H1 (cell line): ENCODE results near the gene DPEP1. TPM values are rescaled to one million over a fixed set of nuclear protein-coding genes. Genes with fewer than 3 reads are reported as not detected.

Experiments
- CTCF ChIA-PET: fragments of 300-600 bp; sonication (Branson Sonifier 250); formaldehyde crosslinking; loops from one replicate; lab custom pipeline; 2021; ENCODE audit not compliant: partially characterized antibody; lab: Charles Lee
- POLR2A ChIA-PET: fragments of 300-600 bp; sonication (Branson Sonifier 250); formaldehyde crosslinking; loops from one replicate; lab custom pipeline; 2021; ENCODE audit warnings: inconsistent platforms; ENCODE audit not compliant: partially characterized antibody; lab: Charles Lee
- DNase-seq, 2 experiments: peaks; one replicate each; pipeline versions ENCODE4 v3.0.0 to v3.0.0-alpha.2; 2010 to 2022; ENCODE audit warnings: low spot score in 2 of 2, low read depth in 1 of 2, mixed read lengths in 1 of 2
- FAIRE-seq: peaks from 2 replicates; lab custom pipeline; 2011; peaks lifted over from hg19 to GRCh38; lab: Jason Lieb, UNC
- H2AFZ ChIP-seq: 2 replicates; pipeline ENCODE4 v1.8.1; 2012; ENCODE audit warnings: low read length, inconsistent platforms
- H2AK5ac ChIP-seq: 2 replicates; pipeline ENCODE4 v1.6.1; 2013; ENCODE audit warnings: low read depth, low read length
- H2BK120ac ChIP-seq: replicated peaks from 2 replicates; pipeline ENCODE3; 2013; ENCODE audit warnings: low read depth, low read length, inconsistent platforms
- H2BK12ac ChIP-seq: 2 replicates; pipeline ENCODE4 v1.6.1; 2013; ENCODE audit warnings: low read depth, low read length
- H2BK15ac ChIP-seq: 2 replicates; pipeline ENCODE4 v1.6.1; 2013; ENCODE audit warnings: low read length
- H2BK20ac ChIP-seq: 2 replicates; pipeline ENCODE4 v1.6.1; 2013; ENCODE audit warnings: low read length
- H2BK5ac ChIP-seq: 2 replicates; pipeline ENCODE4 v1.6.1; 2013; ENCODE audit warnings: low read depth, low read length
- H3K14ac ChIP-seq: 2 replicates; pipeline ENCODE4 v1.6.1; 2013; ENCODE audit warnings: inconsistent platforms; ENCODE audit not compliant: insufficient read length
- H3K18ac ChIP-seq: 2 replicates; pipeline ENCODE4 v1.6.1; 2013; ENCODE audit warnings: low read length; ENCODE audit errors: extremely low read depth
- H3K23ac ChIP-seq: 2 replicates; pipeline ENCODE4 v1.6.1; 2013; ENCODE audit warnings: inconsistent platforms; ENCODE audit not compliant: insufficient read length
- H3K23me2 ChIP-seq: 2 replicates; pipeline ENCODE4 v1.6.1; 2013; ENCODE audit warnings: low read depth, low read length
- H3K27ac ChIP-seq: 2 replicates; pipeline ENCODE4 v1.6.1; 2011; ENCODE audit warnings: low read depth, low read length, inconsistent platforms
- H3K27me3 ChIP-seq, 4 experiments: replicated peaks in 1 of 4; 1 replicate in 1 of 4; 2 replicates in 3 of 4; pipeline versions ENCODE4 v1.6.1 to v1.8.1; 2011 to 2013; ENCODE audit warnings: low read length in 3 of 4, mild to moderate bottlenecking in 3 of 4, inconsistent platforms in 2 of 4, mixed read lengths in 2 of 4, moderate library complexity in 1 of 4; ENCODE audit not compliant: control insufficient read depth in 3 of 4, insufficient read depth in 3 of 4; ENCODE audit errors: extremely low read depth in 1 of 4
- H3K36me3 ChIP-seq, 4 experiments: 2 replicates each; pipeline versions ENCODE4 v1.6.1 to v1.8.1; 2011 to 2013; ENCODE audit warnings: mild to moderate bottlenecking in 4 of 4, low read length in 3 of 4, moderate library complexity in 2 of 4, control low read depth in 1 of 4, inconsistent platforms in 1 of 4; ENCODE audit not compliant: insufficient read depth in 4 of 4, control insufficient read depth in 2 of 4
- H3K4ac ChIP-seq: replicated peaks from 2 replicates; pipeline ENCODE3; 2013; ENCODE audit warnings: low read length, low read depth, mixed read lengths, inconsistent platforms; ENCODE audit not compliant: insufficient read length
- H3K4me1 ChIP-seq, 4 experiments: replicated peaks in 1 of 4; 1 replicate in 1 of 4; 2 replicates in 3 of 4; pipeline versions ENCODE4 v1.6.1 to v1.8.1; 2011 to 2013; ENCODE audit warnings: low read length in 3 of 4, inconsistent platforms in 2 of 4, mixed read lengths in 1 of 4; ENCODE audit not compliant: insufficient read depth in 4 of 4, control insufficient read depth in 3 of 4
- H3K4me2 ChIP-seq, 2 experiments: 2 replicates each; pipeline versions ENCODE4 v1.6.1 to v1.8.1; 2011 to 2013; ENCODE audit warnings: low read depth in 2 of 2, low read length in 2 of 2, control low read depth in 1 of 2, inconsistent platforms in 1 of 2, mild to moderate bottlenecking in 1 of 2; ENCODE audit not compliant: insufficient read depth in 1 of 2
- H3K4me3 ChIP-seq, 4 experiments: fragments of 200-600, 300-600 bp in 1 of 4; sonication (generic), shearing (Covaris generic), sonication (Bioruptor Twin) in 1 of 4; 2 replicates each; pipeline versions ENCODE4 v1.5.1 to v1.8.1; 2011 to 2016; ENCODE audit warnings: low read length in 4 of 4, low read depth in 3 of 4, control low read depth in 2 of 4, inconsistent platforms in 2 of 4, mild to moderate bottlenecking in 2 of 4, mixed read lengths in 1 of 4, moderate library complexity in 1 of 4; ENCODE audit not compliant: insufficient read depth in 2 of 4; ENCODE audit errors: extremely low read depth in 1 of 4
- H3K56ac ChIP-seq: replicated peaks from 2 replicates; pipeline ENCODE3; 2013; ENCODE audit warnings: low read depth, mild to moderate bottlenecking, mixed read lengths, low read length, inconsistent platforms; ENCODE audit not compliant: insufficient read length
- H3K79me1 ChIP-seq: 2 replicates; pipeline ENCODE4 v1.6.1; 2013; ENCODE audit warnings: low read depth, low read length, control low read depth
- H3K79me2 ChIP-seq, 2 experiments: 2 replicates each; pipeline versions ENCODE4 v1.6.1 to v1.8.1; 2012 to 2013; ENCODE audit warnings: low read length in 2 of 2, mild to moderate bottlenecking in 2 of 2, inconsistent platforms in 1 of 2; ENCODE audit not compliant: insufficient read depth in 2 of 2, control insufficient read depth in 1 of 2
- H3K9ac ChIP-seq, 4 experiments: replicated peaks in 1 of 4; 1 replicate in 1 of 4; 2 replicates in 3 of 4; pipeline versions ENCODE4 v1.6.1 to v1.8.1; 2011 to 2013; ENCODE audit warnings: low read depth in 3 of 4, low read length in 3 of 4, control low read depth in 2 of 4, mild to moderate bottlenecking in 2 of 4, moderate library complexity in 2 of 4, inconsistent platforms in 1 of 4; ENCODE audit errors: extremely low read depth in 1 of 4
- H3K9me3 ChIP-seq, 2 experiments: 2 replicates each; pipeline versions ENCODE4 v1.6.1 to v1.8.1; 2012 to 2013; ENCODE audit warnings: mild to moderate bottlenecking in 2 of 2, moderate library complexity in 2 of 2, control low read depth in 1 of 2, inconsistent platforms in 1 of 2, low read depth in 1 of 2, low read length in 1 of 2, mixed read lengths in 1 of 2; ENCODE audit not compliant: insufficient read depth in 2 of 2
- H4K20me1 ChIP-seq, 2 experiments: replicated peaks in 1 of 2; 2 replicates each; pipeline versions ENCODE3 to v1.8.1; 2011 to 2013; ENCODE audit warnings: inconsistent platforms in 2 of 2, low read length in 2 of 2, mild to moderate bottlenecking in 1 of 2; ENCODE audit not compliant: insufficient read depth in 2 of 2, control insufficient read depth in 1 of 2
- H4K5ac ChIP-seq: 2 replicates; pipeline ENCODE4 v1.6.1; 2013; ENCODE audit warnings: low read length, low read depth, mixed read lengths, inconsistent platforms; ENCODE audit not compliant: insufficient read length
- H4K8ac ChIP-seq: 2 replicates; pipeline ENCODE4 v1.8.0; 2013; ENCODE audit warnings: mild to moderate bottlenecking, moderate library complexity, low read length, inconsistent platforms; ENCODE audit not compliant: insufficient read depth; ENCODE audit errors: extremely low read depth
- H4K91ac ChIP-seq: replicated peaks from 2 replicates; pipeline ENCODE3; 2013; ENCODE audit warnings: low read length, mixed read lengths, inconsistent platforms; ENCODE audit not compliant: insufficient read length
- ATF2 ChIP-seq: IDR thresholded peaks from 2 replicates; pipeline ENCODE4 v1.6.1; 2012; ENCODE audit warnings: low read length, inconsistent platforms
- ATF3 ChIP-seq: IDR thresholded peaks from 2 replicates; pipeline ENCODE4 v1.6.1; 2011; ENCODE audit warnings: low read depth, mild to moderate bottlenecking, low read length; ENCODE audit not compliant: insufficient read depth
- HDAC6 ChIP-seq: IDR thresholded peaks from one replicate; pipeline ENCODE4 v1.7.1; 2012; ENCODE audit warnings: low read depth, mild to moderate bottlenecking, inconsistent platforms, low read length, moderate library complexity
- JUND ChIP-seq: IDR thresholded peaks from 2 replicates; pipeline ENCODE4 v1.6.1; 2011; ENCODE audit warnings: mild to moderate bottlenecking, improper control_type of control experiment, low read length
- RBBP5 ChIP-seq: IDR thresholded peaks from 2 replicates; pipeline ENCODE4 v1.7.1; 2012; ENCODE audit warnings: low read depth, mild to moderate bottlenecking, inconsistent platforms, low read length, moderate library complexity, borderline replicate concordance
- YY1 ChIP-seq: IDR thresholded peaks from 2 replicates; pipeline ENCODE4 v1.6.1; 2011; ENCODE audit warnings: low read depth, mild to moderate bottlenecking, low read length
- WGBS, 2 experiments: shearing (Covaris generic) in 1 of 2; methylation state at CpG; one replicate each; pipeline versions ENCODE4 v1.1.6 to v1.1.7; 2013 to 2015; ENCODE audit warnings: low lambda C conversion rate in 2 of 2, mixed read lengths in 2 of 2, inconsistent platforms in 1 of 2, low coverage in 1 of 2, missing lambda C conversion rate in 1 of 2; ENCODE audit not compliant: insufficient replicate concordance in 2 of 2, insufficient coverage in 1 of 2, insufficient read length in 1 of 2; ENCODE audit errors: extremely low coverage in 1 of 2, missing lambda C conversion rate in 1 of 2; 5-methylcytosine and 5-hydroxymethylcytosine counted together
- polyA plus RNA-seq, 7 experiments: library from polyadenylated mRNA; depleted of rRNA in 3 of 7; stranded (reverse) in 5 of 7; unstranded in 2 of 7; fragments of >200 nt in 5 of 7; fragments of 200-250 nt in 2 of 7; gene quantifications; 1 replicate in 5 of 7; 2 replicates in 1 of 7; 4 replicates in 1 of 7; pipeline versions ENCODE4 v1.2.1 to v1.2.3, GENCODE V29; 2011 to 2013; ENCODE audit warnings: missing spikeins in 2 of 7, mixed read lengths in 2 of 7
- total RNA-seq: library from RNA; stranded (reverse); fragmentation: NEBNext Ultra II Directional; extraction: Animal tissue kit (Norgen Biotek cat#: 25700); gene quantifications from 2 replicates; pipeline ENCODE4 v1.2.1, GENCODE V29; 2021

DPEP1 gene
- total and polyA plus RNA-seq, 2 of the 8 experiments (the other 6 are each of a cell fraction or from before 2014, with no cell fraction given): 2.8 to 3.1 TPM

- DNase-seq (peak in 1 of 2 experiments; percentile 51), FAIRE-seq (no peak)
- H3K18ac ChIP-seq: no peak overlapping the region; the same call in 1 of the 2 replicates
- H2BK120ac ChIP-seq: no peak overlapping the region
- H2AK5ac ChIP-seq: no peak overlapping the region
- ChIA-PET CTCF (interaction anchor here (0.7 to 4.8 kb wide), 26 partner anchors 9 to 189 kb away, joined by 3 to 56 read pairs (median 4); partner anchors contain the start of gene DPEP1), POLR2A (interaction anchor here (0.6 to 1.2 kb wide), 8 partner anchors 11 to 186 kb away, joined by 3 to 5 read pairs (median 3); partner anchors contain the start of gene CDK10)
- H3K4ac ChIP-seq: no peak overlapping the region
- 0 out of 2 replicates have a peak overlapping the region, but pooled peaks have one; percentile 35 for H2BK20ac ChIP-seq
- no peak overlapping the region for H3K23ac ChIP-seq
- peaks cover 2% of the 10 kb centered on the region for H3K23me2 ChIP-seq
- no peak overlapping the region for H3K4me3 ChIP-seq
- H3K27me3 ChIP-seq: no peaks in the 10 kb centered on the region; a peak in 1 of 7 replicates
- peaks cover 0 to 11% (median 9%) of the 10 kb centered on the region in 4 experiments; a peak in 5 of 7 replicates for H3K4me1 ChIP-seq
- no peaks in the 10 kb centered on the region for H3K79me1 ChIP-seq
- H3K9me3 ChIP-seq: no peaks in the 10 kb centered on the region
- no peak overlapping the region for H3K9ac ChIP-seq
- H2BK15ac ChIP-seq: 0 out of 2 replicates have a peak overlapping the region, but pooled peaks have one; percentile 4
- no peak overlapping the region for H2AFZ ChIP-seq
- 83% methylated on average over 10 of the region's 10 CpGs; no CpG with 5 or more reads in 1 of the 2 experiments for WGBS, 2 experiments
- no peak overlapping the region for H3K14ac ChIP-seq
- H2BK12ac ChIP-seq: no peak overlapping the region
- no peak overlapping the region for H4K5ac ChIP-seq
- no peak overlapping the region; the same call in 1 of the 2 replicates for H4K8ac ChIP-seq
- no peak overlapping the region for H3K4me2 ChIP-seq
- H3K27ac ChIP-seq: no peak overlapping the region
- TF ChIP-seq ATF3: no peak
- no peak for TF ChIP-seq HDAC6
- TF ChIP-seq JUND: no peak
- no peak for TF ChIP-seq RBBP5
- no peak for TF ChIP-seq ATF2
- TF ChIP-seq YY1: no peak
- peaks cover 0 to 11% of the 10 kb centered on the region in 2 experiments for H4K20me1 ChIP-seq
- H3K56ac ChIP-seq: no peak overlapping the region
- H3K36me3 ChIP-seq: no peaks in the 10 kb centered on the region
- 0 out of 2 replicates have a peak overlapping the region, but pooled peaks have one; percentile 56 for H2BK5ac ChIP-seq
- no peaks in the 10 kb centered on the region for H3K79me2 ChIP-seq
- H4K91ac ChIP-seq: no peak overlapping the region
These were observed 13.5 kb upstream of the DPEP1 start for GRCh38 chr16:89599902-89600301.
